BLaER1 (cell line): ENCODE data around the gene STX4.

ENCODE experiments used
- H3K27ac ChIP-seq: shearing (Covaris generic); formaldehyde crosslinking; 2 replicates; pipeline ENCODE4 v1.8.1; 2022
- H3K27me3 ChIP-seq: shearing (Covaris generic); formaldehyde crosslinking; 2 replicates; pipeline ENCODE4 v1.8.1; 2022
- H3K36me3 ChIP-seq: shearing (Covaris generic); formaldehyde crosslinking; 2 replicates; pipeline ENCODE4 v1.8.1; 2022
- H3K4me1 ChIP-seq: shearing (Covaris generic); formaldehyde crosslinking; 2 replicates; pipeline ENCODE4 v1.8.1; 2022
- H3K4me2 ChIP-seq: shearing (Covaris generic); formaldehyde crosslinking; 2 replicates; pipeline ENCODE4 v1.8.1; 2022
- H3K4me3 ChIP-seq: shearing (Covaris generic); formaldehyde crosslinking; 2 replicates; pipeline ENCODE4 v1.8.1; 2022
- H3K9ac ChIP-seq: shearing (Covaris generic); formaldehyde crosslinking; 2 replicates; pipeline ENCODE4 v1.8.1; 2022
- H3K9me3 ChIP-seq: shearing (Covaris generic); formaldehyde crosslinking; 2 replicates; pipeline ENCODE4 v1.8.1; 2022
- H4K20me1 ChIP-seq: shearing (Covaris generic); formaldehyde crosslinking; 2 replicates; pipeline ENCODE4 v1.8.1; 2022
- Cebpa-rat ChIP-seq: shearing (Covaris generic); IDR thresholded peaks from 2 replicates; pipeline ENCODE4 v1.8.1; 2022

Gene STX4

DNA sequence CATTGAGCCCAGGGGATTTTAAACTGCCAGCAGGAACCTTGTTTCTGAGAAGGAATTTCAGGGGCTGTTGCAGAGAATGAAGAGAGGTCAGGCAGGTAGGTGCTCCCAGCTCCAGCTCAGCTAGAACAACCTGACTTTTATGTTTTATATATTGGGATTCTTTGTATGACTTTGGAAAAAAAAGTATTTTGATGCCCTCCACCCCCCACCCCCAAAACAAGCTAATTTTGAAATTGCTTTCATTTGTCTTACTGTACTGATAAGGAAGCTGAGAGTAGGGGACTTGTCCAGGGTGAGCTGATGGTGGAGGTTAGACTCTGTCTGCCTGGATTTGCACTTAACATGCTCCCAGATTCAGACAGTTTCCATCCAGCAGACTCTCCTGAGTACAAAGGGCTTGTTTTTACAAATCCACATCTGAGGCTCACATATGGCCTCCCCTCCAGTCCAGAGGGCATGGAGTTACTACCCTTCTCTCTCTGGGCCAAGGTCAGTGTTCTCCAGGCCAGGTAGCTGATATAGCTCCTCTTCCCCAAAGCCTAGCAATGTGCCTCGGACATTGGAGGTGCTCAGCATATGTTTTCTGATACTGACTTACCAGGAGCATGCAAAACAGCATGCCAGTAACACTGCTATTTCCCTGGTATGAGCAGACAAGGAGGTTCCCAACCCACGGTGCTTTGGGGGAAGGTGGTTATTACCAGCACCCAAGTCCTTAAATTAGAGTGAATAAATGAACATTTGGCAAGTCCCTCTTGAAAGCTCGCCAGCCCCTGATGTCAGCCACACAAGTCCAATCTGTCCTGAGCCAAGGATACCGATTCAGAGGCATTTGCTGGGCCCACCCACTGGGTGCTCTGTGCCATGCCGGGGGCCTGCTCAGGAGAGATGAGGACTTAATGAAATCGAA is 34.3 kb upstream of the STX4 start:
- Histone ChIP-seq H3K4me3 (no peak overlapping the region), H3K9ac (no peak overlapping the region), H4K20me1 (0 out of 2 replicates have a peak, but pooled peaks cover 7% of the 10 kb centered on the region), H3K4me1 (no peaks in the 10 kb centered on the region), H3K4me2 (no peak overlapping the region), H3K27me3 (no peaks in the 10 kb centered on the region), H3K27ac (no peak overlapping the region), H3K9me3 (no peaks in the 10 kb centered on the region), H3K36me3 (no peaks in the 10 kb centered on the region)
- no peak for TF ChIP-seq Cebpa-rat

GRCh38 chr16:31000671-31001382 is 32.5 kb upstream of the STX4 start:
- Histone ChIP-seq H3K4me2 (no peak overlapping the region), H3K27ac (no peak overlapping the region), H3K4me3 (no peak overlapping the region), H3K4me1 (no peaks in the 10 kb centered on the region), H3K27me3 (no peaks in the 10 kb centered on the region), H3K9ac (no peak overlapping the region), H3K36me3 (no peaks in the 10 kb centered on the region), H4K20me1 (0 out of 2 replicates have a peak, but pooled peaks cover 8% of the 10 kb centered on the region), H3K9me3 (no peaks in the 10 kb centered on the region)
- TF ChIP-seq Cebpa-rat = no peak

DNA sequence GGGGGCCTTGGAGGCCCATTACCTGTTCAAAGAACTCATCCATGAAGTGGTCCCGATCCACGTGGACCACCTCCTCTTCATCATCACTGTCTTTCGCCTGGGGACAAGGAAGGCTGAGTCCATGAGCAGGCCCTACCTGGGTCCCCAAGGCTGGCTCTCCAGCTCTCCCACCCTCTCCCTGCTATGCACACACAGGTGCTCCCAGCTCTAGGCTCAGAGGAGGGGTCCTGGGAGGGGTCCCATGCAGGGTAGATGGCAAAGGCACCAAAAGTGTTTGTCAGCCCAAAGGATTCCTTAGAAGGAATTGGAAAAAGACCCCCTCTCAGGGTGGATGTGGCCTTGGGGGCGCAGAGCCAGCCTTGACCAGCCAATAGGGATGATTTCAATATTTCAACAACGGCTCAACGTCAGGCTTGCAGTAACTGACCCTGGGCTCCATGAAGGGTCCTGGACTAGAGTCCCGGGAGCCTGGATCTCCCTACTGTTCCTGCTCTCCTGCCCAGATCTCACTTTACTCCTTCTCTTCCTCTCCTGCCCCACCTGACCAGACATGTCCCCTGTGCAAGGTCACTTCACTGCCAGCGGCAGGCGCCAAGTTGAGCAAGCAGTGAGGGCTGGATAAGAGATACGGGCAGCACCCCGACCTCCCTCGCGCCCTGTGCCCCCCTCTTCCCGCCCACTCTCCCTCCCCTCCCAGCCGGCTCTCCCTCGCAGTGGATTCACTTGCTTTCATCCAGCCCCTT is 31.7 kb upstream of the STX4 start:
- Histone ChIP-seq H3K9ac (no peak overlapping the region), H3K27me3 (no peaks in the 10 kb centered on the region), H3K4me3 (no peak overlapping the region), H3K4me2 (no peak overlapping the region), H3K4me1 (no peaks in the 10 kb centered on the region), H3K9me3 (no peaks in the 10 kb centered on the region), H4K20me1 (0 out of 2 replicates have a peak, but pooled peaks cover 8% of the 10 kb centered on the region), H3K36me3 (no peaks in the 10 kb centered on the region), H3K27ac (no peak overlapping the region)
- TF ChIP-seq Cebpa-rat = no peak

DNA sequence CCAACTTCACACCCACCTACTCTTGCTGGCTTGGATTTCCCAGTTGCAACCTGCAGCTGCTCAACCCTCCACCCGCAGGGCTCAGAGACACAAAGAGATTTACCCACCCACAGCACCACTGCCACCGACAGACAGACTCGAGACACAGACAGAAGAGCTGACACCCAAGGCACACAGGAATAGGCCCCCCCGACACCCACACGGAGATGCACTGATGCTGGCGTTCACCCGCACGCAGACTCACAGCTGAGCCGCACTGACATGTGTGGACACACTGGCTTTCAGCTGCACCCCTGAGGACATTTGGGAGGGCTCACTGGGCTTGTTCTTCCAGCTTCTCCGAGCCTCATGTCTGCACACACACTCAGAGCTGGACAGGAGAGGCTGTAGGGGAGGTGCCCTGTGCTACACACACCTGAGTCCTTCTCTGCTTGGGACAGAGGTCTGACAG is 31.1 kb upstream of the STX4 start:
- TF ChIP-seq Cebpa-rat = no peak
- no peak overlapping the region for H3K27ac ChIP-seq
- 0 out of 2 replicates have a peak, but pooled peaks cover 8% of the 10 kb centered on the region for H4K20me1 ChIP-seq
- H3K4me2 ChIP-seq = no peak overlapping the region
- H3K4me1 ChIP-seq = peaks cover 4% of the 10 kb centered on the region
- H3K9ac ChIP-seq = 0 out of 2 replicates have a peak overlapping the region, but pooled peaks have one; percentile 10
- no peak overlapping the region for H3K4me3 ChIP-seq
- H3K9me3 ChIP-seq = no peaks in the 10 kb centered on the region
- no peaks in the 10 kb centered on the region for H3K36me3 ChIP-seq
- no peaks in the 10 kb centered on the region for H3K27me3 ChIP-seq

- no peak for TF ChIP-seq Cebpa-rat
- Histone ChIP-seq H3K9me3 (no peaks in the 10 kb centered on the region), H3K27me3 (no peaks in the 10 kb centered on the region), H4K20me1 (0 out of 2 replicates have a peak, but pooled peaks cover 8% of the 10 kb centered on the region), H3K4me3 (no peak overlapping the region), H3K27ac (no peak overlapping the region), H3K9ac (0 out of 2 replicates have a peak overlapping the region, but pooled peaks have one; percentile 10), H3K36me3 (no peaks in the 10 kb centered on the region), H3K4me2 (no peak overlapping the region), H3K4me1 (peaks cover 10% of the 10 kb centered on the region)
These were observed 30.5 kb upstream of the STX4 start for GRCh38 chr16:31002862-31003341.

- H3K4me1 ChIP-seq = peaks cover 17% of the 10 kb centered on the region
These were observed 29.6 kb upstream of the STX4 start for GRCh38 chr16:31003744-31004143.

GRCh38 chr16:31004658-31005057 is 28.7 kb upstream of the STX4 start:
- Histone ChIP-seq H3K4me3 (no peak overlapping the region), H3K9ac (no peak overlapping the region), H3K27ac (no peak overlapping the region), H3K9me3 (no peaks in the 10 kb centered on the region), H3K27me3 (no peaks in the 10 kb centered on the region; the same call in 1 of the 2 replicates), H3K4me2 (no peak overlapping the region), H3K4me1 (peaks cover 25% of the 10 kb centered on the region), H3K36me3 (no peaks in the 10 kb centered on the region), H4K20me1 (0 out of 2 replicates have a peak, but pooled peaks cover 8% of the 10 kb centered on the region)
- TF ChIP-seq Cebpa-rat = no peak

More at GRCh38 chr16:31003744-31004143, 29.6 kb upstream of the STX4 start:
- no peak overlapping the region for H3K9ac ChIP-seq
- TF ChIP-seq Cebpa-rat = no peak
- H3K27ac ChIP-seq = no peak overlapping the region
- H3K36me3 ChIP-seq = no peaks in the 10 kb centered on the region
- no peaks in the 10 kb centered on the region for H3K27me3 ChIP-seq
- 0 out of 2 replicates have a peak, but pooled peaks cover 8% of the 10 kb centered on the region for H4K20me1 ChIP-seq
- H3K4me2 ChIP-seq = no peak overlapping the region
- no peaks in the 10 kb centered on the region for H3K9me3 ChIP-seq
- H3K4me3 ChIP-seq = no peak overlapping the region

GRCh38 chr16:31005350-31006085 is 27.8 kb upstream of the STX4 start:
- no peak for TF ChIP-seq Cebpa-rat
- peaks cover 29% of the 10 kb centered on the region for H3K4me1 ChIP-seq
- no peak overlapping the region for H3K27ac ChIP-seq

DNA sequence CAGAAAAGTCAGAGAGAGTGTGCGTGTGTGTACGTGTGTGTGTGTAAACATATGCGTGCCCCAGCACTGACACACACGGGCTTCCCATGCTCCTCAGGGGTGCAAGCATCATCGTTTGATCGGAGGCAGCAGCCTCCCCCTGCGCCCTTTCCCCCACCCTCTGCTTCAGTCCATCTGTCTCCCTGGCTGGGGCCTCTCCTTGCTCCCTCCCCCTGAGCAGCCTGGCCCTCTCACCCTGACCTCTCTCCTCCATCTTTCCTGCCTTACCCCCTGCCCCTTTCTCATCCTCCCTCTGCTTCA is 27.3 kb upstream of the STX4 start:
- no peak for TF ChIP-seq Cebpa-rat
- Histone ChIP-seq H3K4me2 (no peak overlapping the region), H3K27ac (no peak overlapping the region), H3K4me1 (peaks cover 32% of the 10 kb centered on the region), H4K20me1 (0 out of 2 replicates have a peak, but pooled peaks cover 8% of the 10 kb centered on the region), H3K4me3 (no peak overlapping the region), H3K9ac (no peak overlapping the region), H3K9me3 (no peaks in the 10 kb centered on the region), H3K36me3 (no peaks in the 10 kb centered on the region), H3K27me3 (peaks cover 3% of the 10 kb centered on the region; the same call in 1 of the 2 replicates)

More at GRCh38 chr16:31005350-31006085, 27.8 kb upstream of the STX4 start:
- Histone ChIP-seq H3K9ac (no peak overlapping the region), H3K36me3 (no peaks in the 10 kb centered on the region), H3K4me2 (no peak overlapping the region), H3K4me3 (no peak overlapping the region), H3K9me3 (no peaks in the 10 kb centered on the region), H3K27me3 (no peaks in the 10 kb centered on the region; the same call in 1 of the 2 replicates), H4K20me1 (0 out of 2 replicates have a peak, but pooled peaks cover 8% of the 10 kb centered on the region)
